Hematopoietic multipotent progenitor cell treated with erythropoietin and hydrocortisone succinate and interleukin-3 and kit ligand, for 8 days (in vitro differentiated cells): Measurements from ENCODE around the gene PLOD3.

Experiments used
- DNase-seq: peaks from one replicate; pipeline ENCODE4 v3.0.0-alpha.2; 2015

The PLOD3 gene

DNA sequence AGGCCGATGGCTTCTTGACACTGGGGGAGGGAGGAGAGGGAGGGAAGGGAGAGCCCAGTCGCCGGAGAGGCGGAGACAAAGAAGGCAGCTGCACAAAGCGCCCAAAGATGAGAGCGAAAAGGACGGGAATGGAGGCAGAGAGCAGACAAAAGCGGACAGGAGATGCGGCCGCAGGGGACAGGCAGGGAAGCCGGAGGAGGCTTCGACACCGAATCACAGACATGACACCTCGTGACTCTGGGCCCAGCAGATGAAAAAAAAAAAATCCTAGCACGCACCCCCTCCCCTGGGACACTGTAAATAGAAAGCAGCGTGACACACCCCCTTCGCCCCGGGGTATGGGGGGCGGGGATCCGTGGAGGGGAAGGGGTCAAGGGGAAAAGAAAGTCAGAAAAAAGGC lies 38.3 kb downstream of the PLOD3 start:
- DNase-seq = no peak

DNA sequence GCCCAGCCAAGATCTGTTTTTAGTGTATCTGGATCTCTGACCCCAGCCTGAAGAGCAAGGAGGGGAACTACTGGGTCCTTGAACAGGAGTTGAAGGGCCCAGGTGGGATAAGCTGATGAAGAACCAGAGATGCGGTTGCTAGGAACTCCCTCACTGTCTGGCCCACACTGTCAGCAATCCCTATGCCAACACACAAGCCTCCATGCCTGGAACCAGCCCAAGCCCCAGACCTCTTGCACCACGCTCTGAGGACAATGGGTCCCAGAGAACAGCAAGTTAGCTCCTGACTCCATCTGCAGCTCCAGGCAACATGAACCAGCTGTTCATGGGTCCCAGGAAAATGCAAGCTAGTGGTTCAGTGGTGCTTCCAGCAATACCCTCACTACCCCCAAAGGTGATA lies 39.7 kb downstream of the PLOD3 start:
- no peak for DNase-seq

DNA sequence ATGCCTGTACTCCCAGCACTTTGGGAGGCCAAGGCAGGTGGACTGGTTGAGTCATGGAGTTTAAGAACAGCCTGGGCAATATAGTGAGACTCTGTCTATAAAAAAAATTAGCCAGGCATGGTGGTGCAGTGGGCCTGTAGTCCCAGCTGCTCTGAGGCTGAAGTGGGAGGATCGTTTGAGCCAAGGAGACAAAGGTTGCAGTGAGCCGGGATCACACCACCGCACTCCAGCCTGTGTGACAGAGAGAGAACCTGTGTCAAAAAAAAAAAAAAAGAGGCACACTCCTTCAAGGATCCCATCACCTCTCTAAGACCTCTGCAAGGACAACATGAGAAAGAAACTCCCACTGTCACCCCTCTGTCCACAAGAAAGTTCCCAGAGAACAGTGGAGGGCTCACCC lies 41.7 kb downstream of the PLOD3 start:
- no peak for DNase-seq

- DNase-seq = no peak
These were observed 43.0 kb downstream of the PLOD3 start for GRCh38 chr7:101174322-101174854.

DNA sequence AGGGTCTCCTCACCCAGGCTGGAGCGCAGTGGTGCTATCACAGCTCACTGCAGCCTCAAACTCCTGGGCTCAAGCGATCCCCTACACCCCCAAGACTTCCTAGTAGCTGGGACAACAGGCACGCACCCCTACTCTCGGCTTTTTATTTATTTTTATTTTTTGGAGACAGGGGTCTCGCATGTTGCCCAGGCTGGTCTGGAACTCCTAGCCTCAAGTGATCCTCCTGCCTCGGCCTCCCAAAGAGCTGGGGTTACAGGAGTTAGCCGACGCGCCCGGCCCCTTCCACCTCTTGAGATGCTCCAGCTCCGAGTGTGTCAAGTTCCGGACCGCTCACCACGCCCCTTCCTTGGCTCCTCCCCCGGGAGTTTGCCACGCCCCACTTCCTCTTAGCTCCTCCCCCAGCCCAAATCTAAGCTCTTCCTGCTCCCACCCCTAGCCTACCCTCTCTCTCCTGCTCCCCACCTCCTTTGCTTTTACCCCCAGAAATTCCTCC lies 43.6 kb downstream of the PLOD3 start:
- DNase-seq = peak; percentile 65

- peak; percentile 86 for DNase-seq
These were observed 44.3 kb downstream of the PLOD3 start for GRCh38 chr7:101172854-101173751.

- DNase-seq = no peak
These were observed 45.2 kb downstream of the PLOD3 start for GRCh38 chr7:101172005-101172853.

GRCh38 chr7:101171442-101171837 lies 45.9 kb downstream of the PLOD3 start:
- DNase-seq = peak; percentile 27

DNA sequence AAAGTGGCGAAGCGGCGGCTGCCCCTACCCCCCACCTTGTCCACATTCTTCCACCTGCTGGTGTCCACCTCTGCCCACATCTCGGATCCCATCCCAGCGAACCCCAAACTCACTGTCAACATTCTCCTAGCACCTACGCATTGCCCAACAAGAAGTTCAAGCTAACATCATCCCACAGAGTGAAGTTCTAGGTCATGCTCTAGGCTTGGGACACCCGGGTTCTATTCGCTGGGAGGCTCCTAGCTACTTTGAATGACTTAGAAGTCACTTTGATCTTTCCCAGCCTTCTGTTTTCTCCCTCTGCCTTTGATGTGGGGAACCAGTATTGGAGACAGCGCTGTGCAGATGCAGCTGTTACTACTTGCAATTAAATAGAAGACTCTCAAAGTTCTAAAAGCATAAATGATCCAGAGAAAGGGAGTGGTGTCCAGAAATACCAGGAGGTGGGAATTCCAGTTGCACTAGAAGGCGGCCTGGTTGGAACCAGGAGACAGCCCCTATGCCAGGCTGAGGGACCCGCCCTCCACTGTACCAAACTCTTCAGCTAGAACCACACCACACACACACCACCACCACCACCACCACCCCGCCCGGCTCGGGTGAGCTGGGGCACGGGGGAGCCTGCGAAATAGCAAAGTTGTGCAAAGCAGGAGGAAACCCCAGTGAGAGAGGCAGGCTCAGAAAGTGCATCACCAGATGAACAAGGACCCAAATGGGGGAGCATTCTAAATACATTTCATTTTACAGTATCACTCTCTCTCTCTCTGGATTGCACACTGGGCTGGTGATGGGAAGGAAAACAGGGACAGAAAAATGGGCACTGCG lies 46.6 kb downstream of the PLOD3 start:
- DNase-seq = no peak

GRCh38 chr7:101169838-101170551 lies 47.4 kb downstream of the PLOD3 start:
- peak; percentile 61 for DNase-seq

- no peak for DNase-seq
These were observed 48.1 kb downstream of the PLOD3 start for GRCh38 chr7:101169110-101169837.

DNA sequence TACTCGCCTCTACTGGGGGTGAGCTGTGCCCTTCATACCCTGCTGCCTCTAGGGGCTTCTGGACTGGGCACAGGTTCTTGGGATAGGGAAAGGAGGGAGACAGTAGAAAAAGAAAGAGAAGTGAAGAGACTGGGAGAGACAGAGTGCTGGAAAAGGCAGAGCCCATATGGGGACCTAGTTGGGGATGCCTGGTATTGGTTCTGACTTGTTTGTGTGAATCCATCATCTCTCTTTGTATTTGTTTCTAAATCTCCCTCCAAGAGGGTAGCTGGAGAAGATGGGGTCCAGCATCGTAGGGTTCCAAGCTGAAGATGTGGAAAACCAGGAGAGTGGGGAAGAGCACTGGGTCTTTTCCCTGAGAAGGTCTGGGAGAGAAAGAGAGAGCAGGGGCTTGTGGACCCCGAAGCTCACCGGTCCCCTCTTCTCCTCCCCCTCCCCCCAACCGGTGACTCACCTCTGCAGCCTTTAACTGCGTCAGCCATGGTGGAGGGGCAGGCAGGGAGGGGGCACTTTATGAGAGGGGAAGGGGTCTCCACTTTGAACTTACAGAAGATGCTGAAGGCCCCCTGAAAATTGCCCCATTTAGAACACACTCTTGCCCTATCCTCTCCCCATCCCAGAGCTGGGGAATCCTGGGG lies 48.9 kb downstream of the PLOD3 start:
- no peak for DNase-seq

- DNase-seq = no peak
These were observed 49.6 kb downstream of the PLOD3 start for GRCh38 chr7:101167645-101168411.

- DNase-seq = no peak
These were observed 50.3 kb downstream of the PLOD3 start for GRCh38 chr7:101166909-101167644.

DNA sequence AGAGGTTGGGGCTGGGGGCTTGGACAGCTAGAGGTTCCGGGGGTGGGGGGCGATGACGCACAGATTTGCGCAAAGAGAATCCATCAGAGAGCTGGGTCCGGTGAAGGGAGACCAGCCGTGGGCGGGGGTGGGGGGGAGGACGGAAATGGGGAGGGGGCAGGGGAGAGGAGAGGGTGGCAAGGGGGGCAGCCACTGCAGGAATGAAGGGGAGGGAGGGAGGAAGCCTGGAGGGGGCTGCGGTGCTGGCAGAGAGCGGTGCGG lies 50.8 kb downstream of the PLOD3 start:
- no peak for DNase-seq

DNA sequence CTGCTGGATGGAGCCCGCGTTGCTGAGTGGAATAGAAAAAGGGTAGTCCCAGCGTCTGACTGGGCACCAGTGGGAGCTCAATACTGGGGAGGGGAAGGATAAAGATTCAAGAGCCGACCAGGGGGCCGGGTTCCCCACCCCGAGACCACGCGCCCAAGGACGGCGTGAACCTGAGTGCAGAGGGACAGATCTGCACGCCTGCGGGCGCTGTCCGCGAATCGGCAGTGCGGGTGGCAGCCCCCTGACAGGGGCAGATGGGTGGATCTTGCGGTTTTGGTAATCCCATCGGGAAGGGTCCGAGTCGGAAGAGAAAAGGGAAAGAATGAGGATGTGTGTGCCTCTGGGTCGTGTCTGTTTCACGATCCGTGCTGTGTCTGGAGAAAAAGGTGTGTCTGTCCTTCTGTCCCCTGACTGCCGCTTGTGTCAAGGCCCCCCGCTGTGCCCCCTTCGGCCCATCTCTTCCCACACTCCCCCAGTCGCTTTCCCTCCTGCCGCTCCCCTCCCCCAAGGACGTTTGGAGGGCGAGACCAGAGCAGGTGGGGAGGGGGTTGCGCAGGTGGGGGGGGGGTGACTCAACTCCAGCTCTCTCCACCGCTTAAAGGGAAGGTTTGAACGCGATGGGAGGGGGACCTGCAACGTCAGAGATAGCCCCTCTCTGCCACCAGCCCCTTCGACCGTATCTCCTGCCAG lies 51.3 kb downstream of the PLOD3 start:
- no peak for DNase-seq

- peak; percentile 95 for DNase-seq
These were observed 52.1 kb downstream of the PLOD3 start, which contains the start of gene VGF for GRCh38 chr7:101165075-101165957. TSS of gene VGF (minus strand) at chr7:101165569. CDS start at chr7:101164843, 726 bp downstream.
